ENCODE measurements around the gene KIFC3.

The KIFC3 gene

GRCh38 chr16:57778658-57779057 is 23.6 kb downstream of the KIFC3 start:
- no peak overlapping the region for H3K27ac ChIP-seq
- ChIA-PET POLR2A (ENCODE audit: low non-redundant PET) (no interaction called here), CTCF (interaction anchor here (0.6 kb wide), 1 partner anchor 12 kb away, joined by 3 read pairs; no protein-coding TSS in a partner anchor)
- TF ChIP-seq CTCF (conservative IDR thresholded peaks at IDR 0.05; ENCODE audit: low read depth), result no peak
- no peak for DNase-seq (ENCODE audit: low spot score)

GRCh38 chr16:57775661-57776469 is 26.4 kb downstream of the KIFC3 start:
- DNase-seq (ENCODE audit: low spot score), result no peak
- CTCF ChIA-PET, result interaction anchor here (0.6 kb wide), 1 partner anchor 645 kb away, joined by 3 read pairs; no protein-coding TSS in a partner anchor
- no peak for TF ChIP-seq CTCF (conservative IDR thresholded peaks at IDR 0.05; ENCODE audit: low read depth)
- POLR2A ChIA-PET (ENCODE audit: low non-redundant PET), result no interaction called here
- peak overlapping the region; percentile 18 for H3K27ac ChIP-seq

GRCh38 chr16:57774705-57775285 is 27.5 kb downstream of the KIFC3 start:
- no peak for DNase-seq (ENCODE audit: low spot score)
- ChIA-PET CTCF (interaction anchor here (0.6 kb wide), 2 partner anchors 9 to 28 kb away, joined by 3 to 4 read pairs; no protein-coding TSS in a partner anchor), POLR2A (ENCODE audit: low non-redundant PET) (no interaction called here)
- H3K27ac ChIP-seq, result peak overlapping the region; percentile 18
- no peak for TF ChIP-seq CTCF (conservative IDR thresholded peaks at IDR 0.05; ENCODE audit: low read depth)

- ChIA-PET CTCF (interaction anchor here (0.6 kb wide), 2 partner anchors 8 to 27 kb away, joined by 3 to 4 read pairs; no protein-coding TSS in a partner anchor), POLR2A (ENCODE audit: low non-redundant PET) (no interaction called here)
- no peak for DNase-seq (ENCODE audit: low spot score)
- no peak overlapping the region; the same call in 1 of the 2 replicates for H3K27ac ChIP-seq
- no peak for TF ChIP-seq CTCF (conservative IDR thresholded peaks at IDR 0.05; ENCODE audit: low read depth)
Measured at GRCh38 chr16:57773655-57774295, 28.5 kb downstream of the KIFC3 start.

GRCh38 chr16:57773019-57773418 is 29.3 kb downstream of the KIFC3 start:
- peak overlapping the region; percentile 21 for H3K27ac ChIP-seq
- DNase-seq (ENCODE audit: low spot score), result no peak
- POLR2A ChIA-PET (ENCODE audit: low non-redundant PET), result no interaction called here
- CTCF ChIA-PET, result interaction anchor here (0.6 kb wide), 1 partner anchor 312 kb away, joined by 3 read pairs; no protein-coding TSS in a partner anchor
- TF ChIP-seq CTCF (conservative IDR thresholded peaks at IDR 0.05; ENCODE audit: low read depth), result no peak

- peak overlapping the region; percentile 21; the same call in 1 of the 2 replicates for H3K27ac ChIP-seq
- no peak for TF ChIP-seq CTCF (conservative IDR thresholded peaks at IDR 0.05; ENCODE audit: low read depth)
- DNase-seq (ENCODE audit: low spot score), result no peak
- CTCF ChIA-PET, result interaction anchor here (0.6 kb wide), 1 partner anchor 13 kb away, joined by 3 read pairs; no protein-coding TSS in a partner anchor
- POLR2A ChIA-PET (ENCODE audit: low non-redundant PET), result no interaction called here
Measured at GRCh38 chr16:57771141-57771785, 31.0 kb downstream of the KIFC3 start.
